ENCODE results near the gene DIP2B.
"Not testable (repeated sequence)": the region's sequence is repeated elsewhere in the genome, so short reads cannot be mapped to it uniquely, and the experiment has no call there.

The DIP2B gene

GRCh38 chr12:50739611-50740010 is 234.8 kb downstream of the DIP2B start:
- DNase-seq = no peak

GRCh38 chr12:50740307-50740706 is 235.5 kb downstream of the DIP2B start:
- DNase-seq = no peak

GRCh38 chr12:50742776-50743175 is 238.0 kb downstream of the DIP2B start:
- DNase-seq = no peak

- no peak for DNase-seq
Measured at GRCh38 chr12:50745861-50746260, 241.1 kb downstream of the DIP2B start.

GRCh38 chr12:50746431-50746830 is 241.6 kb downstream of the DIP2B start:
- DNase-seq = no peak

- no peak for DNase-seq
Measured at GRCh38 chr12:50747817-50748216, 243.0 kb downstream of the DIP2B start.

- no peak for DNase-seq
Measured at GRCh38 chr12:50749459-50749882, 244.7 kb downstream of the DIP2B start.

- no peak for DNase-seq
Measured at GRCh38 chr12:50750366-50750765, 245.6 kb downstream of the DIP2B start.

- DNase-seq = no peak
Measured at GRCh38 chr12:50751948-50752721, 247.3 kb downstream of the DIP2B start.

GRCh38 chr12:50753232-50753769 is 248.5 kb downstream of the DIP2B start:
- no peak for DNase-seq

- DNase-seq = peak; percentile 96
Measured at GRCh38 chr12:50763639-50764285, 259.0 kb downstream of the DIP2B start, which contains the start of gene ATF1. TSS of gene ATF1 (plus strand) at chr12:50764101. CDS start at chr12:50780146, 16,045 bp downstream.

GRCh38 chr12:50764286-50765094 is 259.7 kb downstream of the DIP2B start:
- DNase-seq = peak; percentile 80

GRCh38 chr12:50765095-50765911 is 260.5 kb downstream of the DIP2B start:
- DNase-seq = peak; percentile 80

- no peak for DNase-seq
Measured at GRCh38 chr12:50768391-50768790, 263.6 kb downstream of the DIP2B start.

- not testable (repeated sequence) for DNase-seq
Measured at GRCh38 chr12:50768813-50769212, 264.0 kb downstream of the DIP2B start.

GRCh38 chr12:50771409-50771808 is 266.6 kb downstream of the DIP2B start:
- DNase-seq = no peak

GRCh38 chr12:50772470-50772869 is 267.7 kb downstream of the DIP2B start:
- no peak for DNase-seq

- no peak for DNase-seq
Measured at GRCh38 chr12:50772877-50773276, 268.1 kb downstream of the DIP2B start.

- no peak for DNase-seq
Measured at GRCh38 chr12:50775251-50775650, 270.5 kb downstream of the DIP2B start.

GRCh38 chr12:50776749-50777728 is 272.3 kb downstream of the DIP2B start:
- no peak for DNase-seq

Data from activated effector memory CD4-positive, alpha-beta T cell treated with anti-CD3 and anti-CD28 coated beads, Interleukin-2, amount 50 U/mL, for 16 hours (primary cell).